IPS-18c (cell line): ENCODE results near the gene RPL5.

Experiments
- H3K4me3 ChIP-seq: 2 replicates; pipeline ENCODE4 v1.7.0; 2013; ENCODE audit warnings: low read depth, mild to moderate bottlenecking, low read length, moderate library complexity; ENCODE audit not compliant: insufficient read depth
- H3K9me3 ChIP-seq: one replicate; pipeline ENCODE4 v1.6.1; 2013; ENCODE audit warnings: mild to moderate bottlenecking, low read length, moderate library complexity; ENCODE audit not compliant: control insufficient read depth, insufficient read depth

The RPL5 gene

GRCh38 chr1:92843429-92844352 lies 11.9 kb downstream of the RPL5 start:
- H3K4me3 ChIP-seq, result no peak overlapping the region
- no peaks in the 10 kb centered on the region for H3K9me3 ChIP-seq

DNA sequence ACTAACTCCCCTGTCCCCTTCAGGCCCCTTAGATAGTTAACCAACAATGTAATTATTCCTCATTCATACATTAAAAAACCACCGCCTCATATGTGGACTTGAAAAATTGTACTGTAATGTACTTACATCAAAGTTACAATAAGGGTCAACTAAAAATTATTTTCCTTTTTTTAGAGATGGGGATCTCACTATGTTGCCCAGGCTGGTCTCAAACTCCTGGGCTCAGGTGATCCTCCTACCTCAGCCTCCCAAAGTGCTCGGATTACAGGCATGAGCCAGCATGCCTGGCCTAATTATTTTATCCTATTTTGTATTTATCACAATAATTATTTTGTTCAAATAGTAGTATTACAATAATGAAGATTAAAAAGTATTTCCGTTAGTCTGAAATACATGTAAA lies 12.6 kb downstream of the RPL5 start:
- no peak overlapping the region for H3K4me3 ChIP-seq
- no peaks in the 10 kb centered on the region for H3K9me3 ChIP-seq

DNA sequence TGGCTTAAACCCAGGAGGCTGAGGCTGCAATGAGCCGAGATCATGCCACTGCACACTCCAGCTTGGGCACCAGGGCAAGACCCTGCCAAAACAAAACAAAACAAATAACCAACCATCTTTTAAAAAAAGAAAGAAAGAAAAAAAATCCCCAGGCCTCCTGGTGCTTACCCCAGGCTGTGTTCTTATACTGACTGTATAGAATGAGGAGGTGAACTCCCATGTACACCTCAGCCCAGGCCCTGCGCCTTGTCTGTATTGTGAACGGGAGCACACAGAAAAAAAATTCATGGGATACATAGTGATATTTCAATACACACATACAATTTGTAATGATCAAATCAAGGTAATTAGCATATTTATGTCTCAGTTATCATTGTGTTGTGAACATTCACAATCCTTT lies 14.1 kb downstream of the RPL5 start:
- H3K9me3 ChIP-seq, result no peaks in the 10 kb centered on the region
- H3K4me3 ChIP-seq, result no peak overlapping the region

DNA sequence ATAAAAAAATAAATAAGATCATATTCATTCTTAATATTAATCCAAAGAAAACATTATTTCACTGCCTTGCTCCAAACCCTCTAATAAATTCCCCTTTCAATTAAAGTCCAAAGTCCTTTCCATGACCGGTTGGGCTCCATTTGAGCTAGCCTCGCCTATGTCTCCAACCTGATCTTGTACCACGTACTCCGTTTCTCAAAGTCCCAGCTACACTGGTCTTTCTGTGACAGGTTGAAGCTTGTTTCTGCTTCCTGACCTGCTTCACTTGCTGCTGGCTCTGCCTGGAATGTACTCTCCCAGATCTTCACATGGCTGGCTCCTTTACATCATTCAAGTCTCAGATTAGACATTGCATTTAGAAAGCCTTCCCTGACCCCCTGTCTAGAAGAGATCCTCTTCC lies 16.4 kb downstream of the RPL5 start:
- no peaks in the 10 kb centered on the region for H3K9me3 ChIP-seq

DNA sequence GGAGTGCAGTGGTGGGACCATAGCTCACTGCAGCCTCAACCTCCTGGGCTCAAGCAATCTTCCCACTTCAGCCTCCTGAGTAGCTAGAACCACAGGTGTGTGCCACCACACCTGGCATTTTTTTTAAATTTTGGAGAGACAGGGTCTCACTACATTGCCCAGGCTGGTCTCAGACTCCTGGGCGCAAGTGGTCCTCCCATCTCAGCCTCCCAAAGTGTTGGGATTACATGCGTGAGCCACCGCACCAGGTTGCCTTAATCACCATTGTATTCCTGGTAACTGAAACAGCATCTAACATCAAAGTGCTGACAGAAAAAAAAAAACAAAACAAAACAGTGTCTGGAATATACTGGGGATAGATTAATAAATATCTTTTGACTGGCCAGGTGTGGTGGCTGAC lies 18.2 kb downstream of the RPL5 start:
- Histone ChIP-seq H3K9me3 (no peaks in the 10 kb centered on the region), H3K4me3 (no peak overlapping the region)

More for the DNA sequence above, 16.4 kb downstream of the RPL5 start:
- H3K4me3 ChIP-seq, result no peak overlapping the region

DNA sequence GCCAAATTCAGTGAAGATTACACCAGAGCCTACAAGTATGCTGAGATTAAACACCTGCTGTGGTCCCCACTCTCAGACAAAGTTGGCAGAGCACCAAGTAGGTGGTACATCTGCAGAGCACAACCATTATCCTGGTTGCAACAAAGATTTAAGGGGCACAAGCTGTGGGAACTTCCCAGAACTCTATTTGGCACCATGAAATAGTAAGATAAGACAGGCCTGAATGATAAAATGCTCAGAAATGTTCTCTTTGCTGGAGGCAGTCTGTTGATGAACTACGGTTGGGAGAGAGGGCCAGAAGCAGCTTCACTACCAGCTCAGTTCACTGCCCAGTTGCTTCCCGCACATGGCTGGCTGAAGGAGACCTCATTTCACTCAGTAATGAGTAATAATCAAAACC lies 19.9 kb downstream of the RPL5 start:
- no peak overlapping the region for H3K4me3 ChIP-seq
- no peaks in the 10 kb centered on the region for H3K9me3 ChIP-seq

DNA sequence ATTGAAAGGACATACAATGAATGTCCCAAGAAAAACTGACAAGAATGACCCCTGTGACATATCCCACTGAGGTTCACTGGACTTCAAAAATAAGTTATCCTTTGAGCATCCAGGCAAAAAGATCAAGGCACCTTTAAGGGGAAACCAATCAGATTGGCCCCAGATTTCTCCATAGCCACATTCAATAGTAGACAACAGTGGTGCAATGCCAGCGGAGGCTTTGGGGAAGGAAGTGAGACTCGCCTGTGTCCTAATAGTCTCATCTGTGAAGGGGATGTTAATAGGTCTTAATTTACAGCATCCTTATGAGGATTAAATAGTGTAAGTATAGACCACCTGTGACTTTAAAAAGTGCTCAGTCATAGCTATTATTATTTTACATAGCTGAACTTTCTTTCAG lies 21.5 kb downstream of the RPL5 start:
- H3K4me3 ChIP-seq, result no peak overlapping the region
- H3K9me3 ChIP-seq, result no peaks in the 10 kb centered on the region

DNA sequence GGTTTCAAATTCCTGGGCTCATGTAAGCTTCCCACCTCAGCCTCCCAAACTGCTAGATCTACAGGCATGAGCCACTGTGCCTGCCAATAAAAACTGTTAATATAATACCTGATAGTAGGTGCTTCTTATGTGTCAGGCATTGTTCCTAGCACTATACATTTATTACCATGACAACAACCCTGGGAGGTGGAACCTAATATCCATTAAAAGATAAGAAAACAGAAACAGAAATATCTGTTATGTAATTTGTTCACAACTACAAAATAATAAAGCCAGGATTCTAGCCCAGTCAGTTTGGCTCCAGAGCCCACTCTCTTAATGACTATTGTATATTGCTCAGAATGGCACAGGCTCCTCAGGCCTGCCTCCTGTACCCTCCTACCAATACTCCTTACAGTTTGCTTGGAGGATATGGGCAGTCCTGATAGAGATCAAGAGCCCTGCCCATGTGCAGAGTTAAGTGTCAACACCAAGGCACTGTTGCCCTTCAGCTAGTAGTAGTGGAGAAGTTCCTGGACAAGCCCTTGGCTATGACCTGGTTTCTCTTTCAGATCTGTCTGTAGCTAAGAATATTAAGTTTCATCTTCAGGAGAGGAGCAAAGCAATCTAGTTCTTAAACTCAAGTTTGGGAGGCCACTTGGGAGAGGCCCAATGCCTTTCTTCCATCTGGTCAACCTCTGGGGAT lies 22.4 kb downstream of the RPL5 start:
- Histone ChIP-seq H3K4me3 (no peak overlapping the region), H3K9me3 (no peaks in the 10 kb centered on the region)

DNA sequence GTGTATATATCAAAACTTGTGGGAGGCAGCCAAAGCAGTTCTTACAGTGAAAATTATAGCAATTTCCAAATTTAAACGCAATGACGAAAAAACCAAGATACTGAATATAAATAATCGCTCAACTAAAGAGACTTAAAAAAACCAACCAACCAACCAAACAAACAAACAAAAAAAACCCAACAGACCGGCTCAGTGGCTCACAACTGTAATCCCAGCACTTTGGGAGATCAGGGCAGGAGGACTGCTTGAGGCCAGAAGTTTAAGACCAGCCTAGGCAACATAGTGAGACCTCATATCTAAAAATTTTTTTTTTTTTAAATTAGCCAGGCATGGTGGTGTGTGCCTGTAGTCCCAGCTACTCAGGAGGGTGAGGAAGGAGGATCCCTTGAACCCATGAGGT lies 23.4 kb downstream of the RPL5 start:
- Histone ChIP-seq H3K4me3 (no peak overlapping the region), H3K9me3 (no peaks in the 10 kb centered on the region)

DNA sequence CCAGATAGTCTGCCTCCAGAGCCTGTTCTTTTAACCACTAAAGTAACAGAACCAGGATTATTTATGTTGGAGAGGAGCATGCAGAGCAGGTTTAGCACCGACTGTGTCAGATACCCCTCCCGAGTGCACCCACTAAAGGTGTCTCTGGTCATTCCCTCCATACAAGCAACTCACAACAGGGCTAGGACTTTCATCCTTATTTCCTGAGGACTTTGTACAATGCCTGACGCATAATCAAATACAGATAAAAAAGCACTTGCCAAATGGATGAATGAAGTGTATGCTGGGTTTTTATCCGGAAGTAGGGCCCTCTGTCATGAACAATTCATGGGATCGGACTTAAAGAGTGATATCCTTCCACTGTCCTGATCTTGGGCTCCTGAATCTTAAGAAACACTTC lies 26.0 kb downstream of the RPL5 start:
- H3K4me3 ChIP-seq, result no peak overlapping the region

DNA sequence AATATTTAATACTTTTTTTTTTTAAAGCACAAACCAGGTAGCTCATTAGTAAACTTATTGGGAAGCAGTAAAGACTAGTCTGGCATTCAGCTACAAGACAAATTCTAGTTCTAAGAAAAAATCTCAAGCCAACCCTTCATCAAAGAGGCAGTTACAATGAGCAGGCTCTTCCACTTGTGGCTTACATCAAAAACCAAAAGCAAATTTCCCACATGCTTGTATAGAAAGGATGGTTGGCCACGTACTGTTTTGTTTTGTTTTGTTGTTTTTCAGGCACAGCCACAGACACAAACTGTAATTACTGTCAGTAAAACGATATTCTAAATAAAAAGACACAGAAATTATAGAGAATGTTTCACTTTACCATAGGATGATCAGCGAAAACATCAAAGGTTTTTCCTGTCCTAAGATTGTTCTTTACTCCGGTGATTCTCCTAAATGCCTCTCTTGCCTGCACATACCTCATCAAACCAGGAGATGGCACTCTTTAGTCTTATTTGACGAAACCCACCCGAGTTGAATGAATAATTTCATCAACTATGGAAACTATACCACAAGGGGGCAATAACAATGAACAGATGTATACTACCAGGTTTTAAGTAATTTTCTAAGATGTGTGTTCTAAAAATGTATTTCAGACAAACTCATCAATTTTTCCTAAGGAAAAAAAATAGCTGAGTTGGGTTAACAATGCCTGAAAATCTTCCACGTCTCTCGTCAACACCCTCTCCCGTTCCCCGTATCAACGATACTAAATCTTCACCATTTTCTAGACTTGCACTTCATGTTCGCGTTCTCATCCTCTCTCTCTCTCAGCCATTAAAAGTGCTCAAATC lies 26.9 kb downstream of the RPL5 start:
- H3K4me3 ChIP-seq, result no peak overlapping the region
- no peaks in the 10 kb centered on the region for H3K9me3 ChIP-seq

More for the DNA sequence above, 26.0 kb downstream of the RPL5 start:
- H3K9me3 ChIP-seq, result no peaks in the 10 kb centered on the region

GRCh38 chr1:92859400-92860039 lies 27.7 kb downstream of the RPL5 start:
- Histone ChIP-seq H3K4me3 (no peak overlapping the region), H3K9me3 (no peaks in the 10 kb centered on the region)

GRCh38 chr1:92862605-92863004 lies 30.8 kb downstream of the RPL5 start:
- no peak overlapping the region for H3K4me3 ChIP-seq

GRCh38 chr1:92864131-92864530 lies 32.3 kb downstream of the RPL5 start:
- Histone ChIP-seq H3K9me3 (no peaks in the 10 kb centered on the region), H3K4me3 (no peak overlapping the region)

More at GRCh38 chr1:92862605-92863004, 30.8 kb downstream of the RPL5 start:
- no peaks in the 10 kb centered on the region for H3K9me3 ChIP-seq

DNA sequence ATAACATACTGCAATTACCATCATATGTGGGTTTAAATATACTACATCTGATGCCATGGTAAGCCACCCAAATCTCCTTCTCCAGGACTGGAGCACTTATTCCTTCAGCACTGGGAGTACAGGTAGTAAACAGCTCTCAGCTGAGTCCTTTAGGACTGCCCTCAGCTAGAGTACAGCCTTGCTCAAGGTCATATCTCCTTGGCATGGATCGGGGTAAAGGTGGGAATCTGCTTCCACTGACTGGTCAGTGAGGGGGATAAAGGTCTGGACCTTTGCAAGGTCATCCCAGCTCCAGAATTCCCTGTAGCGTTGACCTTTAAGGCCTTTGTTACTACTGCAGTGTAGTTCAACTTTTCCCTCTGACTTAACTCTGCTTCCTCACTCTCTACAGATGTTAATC lies 38.8 kb downstream of the RPL5 start:
- Histone ChIP-seq H3K4me3 (no peak overlapping the region), H3K9me3 (no peaks in the 10 kb centered on the region)

- Histone ChIP-seq H3K9me3 (no peaks in the 10 kb centered on the region), H3K4me3 (no peak overlapping the region)
Measured at GRCh38 chr1:92872719-92873118, 40.9 kb downstream of the RPL5 start.

DNA sequence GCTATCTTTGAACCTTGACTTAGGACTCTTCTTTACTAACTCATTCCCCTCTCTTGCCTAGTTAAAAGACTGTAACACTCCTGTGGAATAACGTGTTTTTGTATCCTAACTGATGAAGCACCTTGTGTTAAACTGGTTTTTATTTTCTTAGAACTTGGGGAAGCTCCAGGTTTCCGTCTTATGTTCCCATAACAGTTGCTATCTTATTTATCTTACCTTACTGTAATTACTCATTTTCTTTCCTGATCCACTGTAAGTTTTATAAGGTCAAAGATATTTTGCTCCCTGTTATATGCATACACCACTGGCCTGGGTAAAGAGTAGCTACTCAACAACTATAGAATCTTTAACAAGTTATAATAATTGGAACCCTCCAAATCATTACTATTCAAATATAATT lies 43.1 kb downstream of the RPL5 start:
- Histone ChIP-seq H3K4me3 (no peak overlapping the region), H3K9me3 (no peaks in the 10 kb centered on the region)
